ENCODE results near the gene ADAM19.
A peak's percentile ranks its signal among the peaks of the same experiment; 100 is the strongest.

The ADAM19 gene

DNA sequence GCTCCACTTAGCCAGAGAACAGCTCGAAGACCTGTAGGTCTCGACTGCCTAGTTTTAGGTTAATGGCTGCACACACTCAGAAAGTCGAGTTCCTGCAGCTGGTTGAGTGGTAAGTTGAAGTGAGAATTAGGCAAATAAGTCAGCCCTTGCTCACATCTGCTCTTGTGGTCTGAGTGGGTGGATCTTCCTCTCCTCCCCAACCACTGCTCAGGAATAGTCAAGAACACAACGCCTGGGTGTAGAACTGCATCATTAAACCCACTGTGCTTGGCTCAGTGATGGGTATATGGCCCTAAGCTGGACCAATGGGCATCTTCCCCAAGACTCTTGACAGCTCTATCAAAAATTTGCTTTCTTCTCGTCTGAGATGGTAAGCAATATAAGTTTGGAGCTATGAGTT, 20.9 kb upstream of the ADAM19 start:
- DNase-seq (ENCODE audit: low spot score), result peak; percentile 41

DNA sequence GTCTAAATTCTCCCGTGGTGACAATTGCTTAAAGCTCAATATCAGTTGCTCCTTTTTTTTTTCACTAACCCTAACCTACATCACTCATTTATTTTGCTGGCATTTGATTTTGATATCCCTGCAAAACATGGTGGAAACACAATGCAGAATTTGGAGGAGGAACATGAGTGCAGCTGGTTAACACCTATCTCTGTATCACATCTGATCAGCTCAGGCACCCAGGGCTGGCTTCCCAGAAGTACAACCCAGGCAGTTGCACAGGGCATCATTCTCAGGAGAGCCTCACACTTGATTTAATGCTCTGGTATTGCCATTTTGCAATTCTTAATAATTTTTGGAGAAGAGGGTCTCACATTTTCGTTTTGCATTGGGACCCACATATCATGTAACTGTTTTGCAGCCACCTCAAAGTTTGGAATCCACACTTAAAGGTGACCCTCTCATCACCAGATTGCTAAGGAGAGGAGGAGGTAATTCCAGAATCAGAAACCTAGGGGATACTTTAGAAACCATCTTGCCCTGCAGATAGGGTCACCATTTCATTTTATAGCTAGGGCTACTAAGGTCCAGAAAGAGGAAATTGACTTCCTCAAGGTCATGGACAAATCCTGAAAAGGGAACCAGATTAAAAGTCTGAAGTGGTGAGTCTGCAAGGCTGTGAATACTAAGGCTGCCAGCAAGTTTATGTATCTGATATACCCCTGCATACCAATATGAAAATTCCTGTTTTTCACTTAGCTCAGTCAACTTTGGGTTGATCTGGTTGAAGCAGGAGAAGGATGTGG, 19.3 kb upstream of the ADAM19 start:
- DNase-seq (ENCODE audit: low spot score), result no peak

DNA sequence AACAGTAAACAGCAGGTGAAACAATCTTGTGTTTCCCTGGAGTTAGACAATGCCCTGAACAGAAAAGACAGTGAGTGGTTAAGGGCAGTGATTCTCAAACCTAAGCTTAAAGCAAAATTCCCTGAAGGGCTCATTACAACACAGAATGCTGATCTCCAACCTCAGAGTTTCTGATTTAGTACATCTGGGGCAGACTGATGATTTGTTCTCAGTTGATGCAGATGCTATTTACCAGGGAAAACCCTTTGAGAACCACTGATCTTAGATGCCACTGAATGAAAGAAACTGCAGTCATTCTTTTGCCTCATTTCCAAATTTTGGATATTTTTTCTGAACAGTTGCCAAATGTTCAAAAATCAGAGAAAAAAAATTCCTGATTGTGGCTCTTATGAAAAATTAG, 18.7 kb upstream of the ADAM19 start:
- no peak for DNase-seq (ENCODE audit: low spot score)

DNA sequence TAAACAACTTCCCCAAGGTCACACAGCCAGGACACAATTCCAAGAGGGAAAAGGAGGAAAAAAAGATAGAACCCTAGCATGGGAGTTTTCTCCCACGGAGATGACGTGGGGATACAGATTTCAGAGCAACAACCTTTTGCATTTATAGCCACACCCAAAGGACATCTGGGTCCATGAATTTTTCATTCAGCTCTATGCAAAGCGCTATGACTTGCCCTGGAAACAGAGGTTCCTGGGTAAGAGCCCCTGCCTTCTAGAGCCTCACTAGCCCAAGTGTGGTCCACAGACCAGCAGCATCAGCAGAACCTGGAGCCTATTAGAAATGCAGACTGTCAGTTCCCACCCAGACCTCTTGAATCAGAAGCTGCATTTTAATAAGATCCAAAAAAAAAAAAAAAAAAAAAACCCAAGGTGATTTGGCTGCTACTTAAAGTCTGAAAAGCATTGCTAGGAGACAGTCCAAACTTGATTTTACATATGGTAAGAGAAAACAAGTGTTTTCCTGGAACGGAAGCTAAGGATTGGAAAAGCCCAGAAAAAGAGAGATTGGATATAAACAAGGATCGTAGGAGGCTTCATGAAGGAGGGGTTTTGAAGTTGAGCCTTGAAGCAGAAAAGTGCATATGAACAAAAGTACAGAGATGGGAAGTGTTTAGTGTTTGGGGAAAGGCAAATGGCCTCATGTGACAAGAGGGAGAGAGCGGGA, 17.6 kb upstream of the ADAM19 start:
- no peak for DNase-seq (ENCODE audit: low spot score)

DNA sequence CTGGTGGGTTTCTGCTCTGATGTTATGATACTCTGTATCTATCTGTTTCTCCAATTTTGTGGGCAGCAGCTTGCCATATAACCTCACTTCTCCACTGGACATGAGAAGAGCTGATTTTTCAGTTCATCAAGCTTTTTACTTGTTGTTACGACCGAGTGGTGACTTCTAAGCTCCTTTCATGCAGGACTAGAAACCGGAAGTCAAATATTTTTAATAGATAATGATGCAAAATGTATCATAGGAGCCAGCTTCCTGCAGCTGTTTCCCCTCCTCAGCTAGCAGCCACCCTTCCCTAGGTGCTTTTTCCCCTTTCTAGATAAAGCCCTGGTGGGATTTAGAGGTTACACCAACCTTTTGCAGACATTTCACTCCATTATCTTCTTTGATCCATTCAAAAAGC, 17.0 kb upstream of the ADAM19 start:
- DNase-seq (ENCODE audit: low spot score), result no peak

DNA sequence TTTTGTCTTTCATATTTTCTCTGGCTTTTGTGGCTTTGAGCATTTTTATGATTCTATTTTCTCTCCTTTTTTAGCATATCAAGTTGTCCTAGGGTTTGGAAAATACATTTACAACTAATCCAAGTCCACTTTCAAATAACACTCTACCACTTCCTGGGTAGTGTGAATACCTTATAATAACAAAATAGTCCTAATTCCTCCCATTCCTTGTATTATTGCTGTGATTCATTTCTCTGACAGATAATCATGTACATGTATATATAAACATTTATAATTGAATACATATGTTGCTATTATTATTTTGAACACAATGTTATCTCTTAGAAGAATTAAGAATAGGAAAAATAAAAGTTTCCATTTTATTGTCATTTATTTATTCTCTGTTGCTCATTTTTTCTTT, 14.9 kb upstream of the ADAM19 start:
- DNase-seq (ENCODE audit: low spot score), result no peak

DNA sequence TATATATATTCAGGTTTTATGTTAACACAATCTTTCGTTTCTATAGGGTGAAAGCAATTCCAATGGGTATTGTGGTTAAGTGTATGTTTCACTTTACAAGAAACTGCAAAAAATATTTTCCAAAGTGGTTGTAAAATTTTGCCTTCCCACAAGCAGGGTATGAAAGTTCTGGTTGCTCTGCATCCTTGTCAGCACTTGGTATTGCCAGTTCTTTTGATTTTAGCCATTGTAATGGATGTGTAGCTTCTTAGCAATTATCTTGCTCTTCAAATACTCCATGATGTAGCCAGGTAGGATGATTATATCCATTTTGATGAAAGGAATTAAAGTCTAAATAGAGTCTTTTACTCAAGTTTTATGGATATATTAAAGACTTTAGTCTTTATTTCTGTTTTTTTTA, 9.1 kb upstream of the ADAM19 start:
- DNase-seq (ENCODE audit: low spot score), result no peak

DNA sequence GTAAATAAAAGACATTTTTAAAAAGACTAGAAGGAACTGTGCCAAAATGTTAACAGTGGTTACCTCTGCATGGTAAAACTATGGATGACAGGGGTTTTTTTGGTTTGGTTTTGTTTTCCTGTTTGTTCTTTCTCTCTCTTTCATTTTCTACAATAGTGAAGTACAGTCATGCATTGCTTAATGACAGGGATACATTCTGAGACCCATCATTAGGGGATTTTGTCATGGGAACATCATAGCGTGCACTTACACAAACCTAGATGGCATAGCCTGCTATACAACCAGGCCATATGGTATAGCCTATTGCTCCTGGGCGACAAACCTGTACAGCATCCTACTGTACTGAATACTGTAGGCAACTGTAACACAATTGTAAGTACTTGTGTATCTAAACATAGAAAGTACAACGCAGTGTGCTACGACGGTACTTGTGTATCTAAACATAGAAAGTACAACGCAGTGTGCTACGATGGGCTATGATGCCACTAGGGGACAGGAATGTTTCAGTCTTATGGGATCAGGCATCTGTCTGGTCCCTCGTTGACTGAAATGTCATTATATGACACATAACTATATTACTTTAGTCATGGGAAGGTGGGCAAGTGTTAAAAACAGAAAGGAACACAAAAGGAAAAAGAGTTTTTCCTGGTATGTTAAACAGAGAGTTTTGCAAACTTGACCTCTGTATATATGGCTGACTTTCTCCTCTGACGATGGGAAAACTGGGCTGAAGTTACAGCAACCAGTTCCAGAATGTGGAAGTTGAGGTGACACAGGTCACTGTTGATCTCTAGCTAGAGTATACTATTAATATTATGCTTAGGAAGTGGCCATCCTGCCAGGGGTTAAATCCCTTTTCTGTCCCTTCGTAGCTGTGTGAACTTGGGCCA, 7.4 kb upstream of the ADAM19 start:
- DNase-seq (ENCODE audit: low spot score), result no peak

DNA sequence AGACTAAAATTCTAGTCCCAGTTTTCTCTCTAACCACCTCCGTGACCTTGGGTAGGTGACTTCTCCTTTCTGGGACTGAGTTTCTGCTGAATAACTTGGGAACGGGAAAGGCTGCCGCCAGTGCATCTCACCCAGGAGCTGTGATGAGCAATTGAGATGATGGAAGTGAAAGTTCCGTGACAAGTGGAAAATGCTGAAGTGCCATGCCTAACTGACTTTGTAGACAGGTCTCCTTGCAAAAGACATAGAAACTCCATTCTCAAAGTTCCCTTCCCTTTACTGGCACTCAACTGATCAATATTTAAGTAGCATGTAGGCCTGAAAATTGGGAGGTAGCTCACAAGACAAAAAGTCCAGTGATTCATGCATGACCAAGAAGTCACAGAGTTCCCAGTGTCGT, 6.3 kb upstream of the ADAM19 start:
- DNase-seq (ENCODE audit: low spot score), result no peak

DNA sequence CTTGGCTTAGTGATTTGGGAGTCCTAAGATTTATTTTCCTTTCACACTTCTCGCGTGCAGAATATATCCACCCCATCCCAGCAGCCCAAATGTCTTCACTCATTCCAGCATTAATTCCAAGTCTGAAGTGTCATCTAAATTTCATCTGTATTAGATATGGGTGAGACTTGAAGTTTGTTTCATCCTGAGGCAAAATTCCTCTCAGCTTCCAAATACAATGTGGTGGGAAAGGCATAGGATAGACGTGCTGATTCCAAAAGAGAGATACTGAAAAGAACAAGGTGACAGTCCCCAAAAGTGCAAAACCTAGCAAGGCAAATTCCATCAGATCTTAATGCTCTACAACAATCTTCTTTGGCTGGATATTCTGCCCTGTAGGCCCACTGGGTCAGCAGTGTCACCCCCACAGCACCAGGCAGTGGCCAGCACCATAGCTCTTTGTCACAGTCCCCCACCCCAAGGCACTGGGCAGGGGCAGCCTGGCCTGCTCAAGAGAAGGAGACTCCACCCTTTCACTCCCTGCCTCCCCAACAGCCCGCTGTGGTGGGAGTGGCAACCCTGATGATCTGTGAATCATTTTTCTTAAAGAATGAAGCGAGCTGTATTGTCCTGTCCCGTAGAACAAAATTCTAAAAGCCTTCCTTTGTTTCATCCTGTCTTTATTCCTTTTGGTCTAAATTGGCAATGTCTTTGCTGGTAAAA, 2.7 kb upstream of the ADAM19 start:
- DNase-seq (ENCODE audit: low spot score), result no peak

DNA sequence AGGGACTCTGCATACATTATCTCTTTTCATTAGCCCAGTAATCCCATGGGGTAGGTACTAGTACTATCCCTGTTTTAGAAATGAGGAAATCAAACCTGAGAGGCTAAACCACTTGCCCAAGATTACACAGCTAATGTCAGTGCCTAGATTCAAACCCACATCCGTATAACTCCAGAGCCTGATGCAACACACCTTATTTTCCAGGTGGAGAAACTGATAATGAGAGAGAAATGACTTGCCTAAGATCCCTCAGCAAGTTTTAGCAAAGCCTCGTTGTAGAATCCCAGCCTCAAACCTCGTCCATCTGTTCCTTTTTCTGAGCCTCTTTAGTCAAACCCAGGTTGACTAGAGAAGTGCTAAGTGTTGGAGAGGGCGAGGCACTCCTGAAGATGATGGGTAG, 1.1 kb upstream of the ADAM19 start:
- DNase-seq (ENCODE audit: low spot score), result no peak

DNA sequence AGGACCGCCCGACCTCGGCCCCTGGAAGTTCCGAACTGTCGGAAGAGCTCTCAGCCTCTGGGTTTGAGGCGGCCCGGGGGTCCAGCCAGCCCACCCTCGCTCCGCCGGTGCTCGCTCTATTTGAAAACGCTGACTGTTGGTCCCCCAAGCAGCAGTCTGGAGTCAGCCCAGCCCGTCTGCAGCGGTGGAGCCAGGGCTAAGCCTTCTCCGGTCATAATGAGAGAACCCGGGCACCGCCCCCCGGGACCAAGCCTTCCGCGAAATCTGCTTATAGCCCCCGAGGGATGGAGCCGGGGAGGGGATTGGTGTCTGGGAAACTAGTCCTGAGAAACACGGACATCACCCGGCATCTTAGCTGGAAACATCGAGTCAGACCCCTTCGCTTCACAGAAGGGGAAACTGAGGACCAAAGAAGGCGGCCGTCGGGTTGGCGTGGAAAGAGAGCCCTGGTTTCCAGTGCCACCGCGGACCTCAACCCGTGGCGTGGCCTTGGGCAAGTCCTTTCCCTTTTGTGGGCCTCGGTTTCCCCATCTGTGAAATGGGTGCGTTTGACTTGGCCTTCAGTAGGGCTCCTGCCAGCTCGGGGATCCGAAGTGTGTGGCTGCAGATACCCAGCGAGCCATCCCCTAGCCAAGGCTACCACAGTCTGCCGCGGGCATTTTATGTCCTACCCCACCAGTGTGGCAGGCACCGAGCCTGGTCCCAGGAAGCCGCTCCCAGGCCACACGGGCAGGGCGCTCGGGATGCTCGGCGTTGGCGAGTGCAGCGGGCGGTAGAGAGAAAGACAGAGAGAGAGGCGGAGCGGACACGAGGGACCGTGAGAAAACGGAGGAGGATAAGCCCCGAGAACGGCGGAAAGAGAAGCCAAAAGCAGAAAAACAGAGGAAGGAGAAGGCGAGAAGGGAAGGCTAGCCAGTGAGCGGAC, 857 bp downstream of the ADAM19 start:
- peak; percentile 13 for DNase-seq (ENCODE audit: low spot score)

DNA sequence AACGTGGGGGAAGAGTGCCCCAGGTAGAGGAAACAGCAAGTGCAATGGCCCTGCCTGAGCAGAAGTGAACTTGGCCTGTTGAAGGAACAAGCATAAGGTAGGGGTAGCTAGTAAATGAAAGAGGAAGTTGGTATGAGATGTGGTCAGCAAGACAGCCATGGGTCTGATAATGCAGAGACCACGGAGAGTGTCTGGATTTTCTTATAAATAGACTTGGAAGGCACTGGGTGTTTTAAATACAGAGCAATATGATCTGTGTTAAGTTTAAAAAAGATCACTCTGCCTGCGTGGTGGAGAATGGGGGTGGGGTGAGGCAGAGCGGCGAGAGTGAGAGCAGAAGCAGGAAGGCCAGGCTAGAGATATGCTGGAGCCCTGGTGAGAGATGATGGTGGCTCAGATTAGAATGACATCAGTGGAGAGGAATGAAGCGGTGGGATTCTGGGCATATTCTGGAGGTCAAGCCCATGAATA, 4.2 kb downstream of the ADAM19 start:
- peak; percentile 40 for DNase-seq (ENCODE audit: low spot score)

DNA sequence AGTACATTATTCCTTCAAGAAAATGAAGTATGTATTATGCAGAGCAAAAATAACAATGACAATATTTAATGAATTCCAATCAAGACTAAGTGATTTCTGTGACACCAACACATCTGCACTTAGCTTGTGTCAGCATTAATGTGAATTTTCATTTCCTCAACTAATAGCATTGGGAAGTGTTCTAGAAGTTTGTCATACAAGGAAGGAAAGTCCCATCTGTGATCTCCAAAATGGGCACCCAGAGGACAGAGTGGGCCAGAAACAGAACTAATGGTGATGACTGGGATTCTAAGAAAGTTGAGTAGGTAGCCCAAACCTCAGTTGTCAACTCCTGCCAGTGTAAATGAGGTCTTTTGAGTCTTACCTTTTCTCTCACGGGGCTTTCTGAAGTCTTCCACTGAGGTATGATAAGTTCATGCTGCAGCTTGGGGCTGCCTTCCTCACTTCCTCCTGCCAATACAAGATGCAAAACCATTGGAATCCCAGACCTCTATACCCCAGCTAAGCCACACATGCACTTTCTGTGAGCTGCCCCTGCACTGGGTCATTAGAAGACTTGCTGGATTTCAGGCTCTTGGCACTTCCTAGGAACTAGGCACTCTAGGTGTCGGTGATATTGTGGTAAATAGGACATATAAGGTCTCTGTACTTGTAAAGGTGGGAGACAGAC, 4.9 kb downstream of the ADAM19 start:
- DNase-seq (ENCODE audit: low spot score), result no peak

DNA sequence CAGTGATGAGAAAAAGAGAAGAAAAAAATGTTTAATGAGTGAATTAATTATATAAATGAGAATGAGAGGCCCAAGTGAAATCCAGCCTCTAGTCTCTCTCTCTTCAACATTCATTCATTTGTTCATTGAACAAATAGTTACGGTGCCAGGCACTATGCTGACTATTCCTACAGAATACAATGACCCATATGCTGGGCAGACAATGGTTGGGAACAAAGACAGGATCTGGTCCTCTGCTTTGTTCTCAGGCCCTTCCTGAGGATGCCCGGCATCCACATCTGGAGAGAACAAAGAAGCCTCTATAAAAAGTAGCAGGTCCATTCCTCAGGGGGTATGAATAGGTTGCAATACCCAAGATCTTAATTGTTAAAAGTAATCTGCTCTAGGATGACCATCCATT, 6.9 kb downstream of the ADAM19 start:
- DNase-seq (ENCODE audit: low spot score), result no peak

DNA sequence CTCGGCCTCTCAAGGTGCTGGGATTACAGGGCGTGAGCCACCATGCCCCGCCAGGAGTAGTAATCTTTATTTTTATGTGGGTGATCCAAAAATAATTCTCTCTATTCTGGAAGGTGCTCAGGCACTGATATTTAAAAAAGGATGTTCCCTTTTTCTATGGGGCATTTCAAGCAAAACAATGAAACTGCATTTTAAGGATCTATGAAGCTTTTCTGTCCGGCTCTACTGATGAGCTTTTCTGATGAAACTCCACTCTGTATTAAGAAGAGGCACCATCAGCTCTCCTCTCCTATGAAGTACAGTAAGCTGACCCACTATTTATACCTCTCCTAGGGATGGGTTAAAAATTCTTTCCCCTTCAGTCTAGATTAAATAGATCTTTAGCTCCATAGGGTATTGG, 7.4 kb downstream of the ADAM19 start:
- no peak for DNase-seq (ENCODE audit: low spot score)

DNA sequence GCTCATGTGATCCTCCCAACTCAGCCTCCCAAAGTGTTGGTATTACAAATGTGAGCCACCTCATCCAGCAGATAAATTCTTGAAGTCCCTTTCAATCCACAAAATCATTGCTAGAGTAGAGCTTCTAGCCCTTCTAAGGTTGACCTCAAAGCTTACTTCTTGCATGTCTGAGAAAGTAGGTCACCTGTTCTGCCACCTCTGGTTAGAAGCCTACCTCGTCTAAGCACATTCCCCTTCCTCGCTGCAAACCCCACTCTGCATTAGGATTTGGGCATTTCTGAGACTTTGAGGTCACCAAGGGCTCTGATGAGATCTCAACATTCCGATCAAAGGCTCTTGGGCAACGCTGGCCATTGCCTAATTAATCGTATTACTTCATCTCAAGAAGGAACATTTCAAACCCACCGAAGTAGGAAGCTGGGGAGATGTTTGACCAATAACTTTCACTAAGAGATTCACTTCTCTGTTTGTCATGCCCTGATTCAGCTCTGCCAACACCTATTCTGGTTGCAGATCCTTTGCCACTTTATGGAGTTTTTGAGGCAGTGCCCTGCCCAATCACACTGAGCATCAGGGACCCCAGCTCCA, 8.6 kb downstream of the ADAM19 start:
- no peak for DNase-seq (ENCODE audit: low spot score)

DNA sequence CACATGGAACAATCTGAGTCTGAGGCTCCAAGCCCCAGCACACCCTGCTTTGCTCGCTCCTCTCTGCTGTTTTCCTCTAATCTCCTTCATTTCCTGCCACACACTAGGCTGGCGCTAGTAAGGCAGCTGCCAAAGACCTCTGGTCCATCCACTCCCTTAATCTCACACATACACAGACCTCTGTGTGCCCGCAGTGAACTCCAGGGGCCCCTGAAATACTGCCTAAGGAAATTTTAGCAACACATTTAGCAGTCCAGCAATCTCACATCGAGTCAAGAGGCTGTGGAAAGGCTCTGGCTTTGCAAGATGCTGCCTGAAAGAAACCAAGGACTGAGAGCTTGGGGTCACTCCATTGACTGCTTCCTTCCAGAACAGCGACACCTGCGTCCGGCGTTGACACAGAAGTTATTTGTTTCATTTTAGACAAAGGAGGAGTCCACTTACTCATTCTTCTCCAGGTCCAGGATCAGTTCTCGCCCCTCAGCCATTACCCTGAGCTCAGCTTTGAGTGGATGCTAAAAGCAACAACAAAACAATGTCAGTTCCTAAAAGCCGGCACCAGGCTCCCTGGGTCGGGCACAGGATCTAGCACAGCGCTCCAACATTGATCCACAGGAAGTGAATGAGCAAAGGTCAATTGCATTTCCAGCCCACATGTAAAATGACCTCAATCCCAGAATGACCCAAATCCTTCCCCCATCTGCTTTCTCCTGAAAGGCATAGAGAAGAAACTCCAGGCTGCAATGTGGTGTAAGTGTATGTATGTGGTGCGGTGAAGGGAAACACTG, 11.5 kb downstream of the ADAM19 start:
- no peak for DNase-seq (ENCODE audit: low spot score)

DNA sequence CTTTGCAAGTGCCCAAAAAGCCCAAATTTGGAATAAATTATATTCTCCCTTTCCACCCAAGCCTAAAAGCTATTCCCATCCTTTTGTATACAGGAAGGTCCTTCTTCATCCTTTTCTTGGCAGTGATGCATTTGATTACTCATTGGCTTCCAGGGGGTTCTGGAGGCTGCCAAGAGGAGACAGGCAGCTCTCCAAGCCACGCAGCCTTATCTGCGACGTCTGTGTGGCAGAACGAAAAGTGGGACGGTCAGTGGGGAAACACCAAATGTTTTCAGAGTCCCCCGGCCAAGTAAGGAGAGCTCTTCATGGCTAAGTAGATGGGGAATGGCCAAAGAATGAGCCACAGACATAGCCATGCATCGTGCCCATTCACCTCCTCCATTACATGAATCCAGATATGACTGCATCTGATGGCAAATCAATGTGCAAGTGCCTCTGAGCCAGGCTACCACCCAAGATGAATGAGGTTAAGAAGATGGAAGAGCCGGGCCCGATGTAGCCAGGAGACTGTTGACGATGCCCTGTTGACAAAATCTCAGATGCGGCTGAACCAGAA, 12.1 kb downstream of the ADAM19 start:
- DNase-seq (ENCODE audit: low spot score), result no peak

Measured in CD4-positive, alpha-beta T cell treated with Interleukin-6 at 100 ng/mL for 8 hours (primary cell).